Loucy (cell line): Measurements from ENCODE around the gene PHYHD1.
"Not testable (repeated sequence)": the region's sequence is repeated elsewhere in the genome, so short reads cannot be mapped to it uniquely, and the experiment has no call there.

Experiments
- H2AFZ ChIP-seq: fragments of 200-600 bp; sonication (generic); 2 replicates; pipeline ENCODE4 v1.6.0; 2016; ENCODE audit warnings: antibody characterized with exemption, mild to moderate bottlenecking, low read length, moderate library complexity
- H3F3A ChIP-seq: fragments of 200-600 bp; 2 replicates; pipeline ENCODE4 v1.6.0; 2016; ENCODE audit warnings: antibody characterized with exemption, low read depth, mild to moderate bottlenecking
- H3K27me3 ChIP-seq: fragments of 200-600 bp; sonication (generic); 2 replicates; pipeline ENCODE4 v1.6.1; 2014; ENCODE audit warnings: low read length, mild to moderate bottlenecking; ENCODE audit not compliant: insufficient read depth, poor library complexity, severe bottlenecking
- H3K36me3 ChIP-seq: fragments of 200-600 bp; sonication (generic); 2 replicates; pipeline ENCODE4 v1.6.1; 2016; ENCODE audit warnings: low read length; ENCODE audit not compliant: insufficient read depth
- H3K4me1 ChIP-seq: fragments of 200-600 bp; sonication (generic); 2 replicates; pipeline ENCODE4 v1.5.1; 2014; ENCODE audit warnings: low read length, mild to moderate bottlenecking; ENCODE audit not compliant: insufficient read depth, poor library complexity, severe bottlenecking
- H3K4me2 ChIP-seq: fragments of 200-600 bp; sonication (generic); 2 replicates; pipeline ENCODE4 v1.6.0; 2014; ENCODE audit warnings: antibody characterized with exemption, low read length, low read depth, mild to moderate bottlenecking; ENCODE audit not compliant: poor library complexity, severe bottlenecking
- H3K4me3 ChIP-seq: fragments of 200-600 bp; sonication (generic); 2 replicates; pipeline ENCODE4 v1.5.1; 2014; ENCODE audit warnings: low read length, mild to moderate bottlenecking, mixed read lengths; ENCODE audit not compliant: poor library complexity, severe bottlenecking
- H3K79me2 ChIP-seq: fragments of 200-600 bp; sonication (generic); 2 replicates; pipeline ENCODE4 v1.6.1; 2014; ENCODE audit warnings: low read length; ENCODE audit not compliant: insufficient read depth
- H3K9ac ChIP-seq: fragments of 200-600 bp; sonication (generic); 2 replicates; pipeline ENCODE4 v1.6.0; 2014; ENCODE audit warnings: mild to moderate bottlenecking, low read depth, low read length, moderate library complexity; ENCODE audit not compliant: poor library complexity, severe bottlenecking
- H3K9me2 ChIP-seq: fragments of 200-600 bp; sonication (generic); replicated peaks from 2 replicates; pipeline ENCODE4 v1.6.1; 2016; ENCODE audit warnings: low read depth, low read length, mixed read lengths
- H3K9me3 ChIP-seq: fragments of 200-600 bp; sonication (generic); 2 replicates; pipeline ENCODE4 v1.6.1; 2014; ENCODE audit warnings: mild to moderate bottlenecking, antibody characterized with exemption, low read length, low read depth; ENCODE audit not compliant: insufficient read depth
- H4K20me1 ChIP-seq: fragments of 200-600 bp; sonication (generic); 2 replicates; pipeline ENCODE4 v1.6.0; 2014; ENCODE audit warnings: antibody characterized with exemption, low read length, mild to moderate bottlenecking; ENCODE audit not compliant: insufficient read depth, poor library complexity, severe bottlenecking
- EZH2phosphoT487 ChIP-seq: fragments of 200-600 bp; IDR thresholded peaks from 2 replicates; pipeline ENCODE4 v1.6.1; 2018; ENCODE audit warnings: antibody characterized with exemption, mild to moderate bottlenecking, moderate library complexity, borderline replicate concordance
- TF ChIP-seq, protein P1 (sequence below): fragments of 200-600 bp; sonication (generic); conservative IDR thresholded peaks from 2 replicates; pipeline ENCODE4 v1.5.1; 2014; ENCODE audit warnings: mild to moderate bottlenecking, antibody characterized with exemption, low read length

Gene PHYHD1

DNA sequence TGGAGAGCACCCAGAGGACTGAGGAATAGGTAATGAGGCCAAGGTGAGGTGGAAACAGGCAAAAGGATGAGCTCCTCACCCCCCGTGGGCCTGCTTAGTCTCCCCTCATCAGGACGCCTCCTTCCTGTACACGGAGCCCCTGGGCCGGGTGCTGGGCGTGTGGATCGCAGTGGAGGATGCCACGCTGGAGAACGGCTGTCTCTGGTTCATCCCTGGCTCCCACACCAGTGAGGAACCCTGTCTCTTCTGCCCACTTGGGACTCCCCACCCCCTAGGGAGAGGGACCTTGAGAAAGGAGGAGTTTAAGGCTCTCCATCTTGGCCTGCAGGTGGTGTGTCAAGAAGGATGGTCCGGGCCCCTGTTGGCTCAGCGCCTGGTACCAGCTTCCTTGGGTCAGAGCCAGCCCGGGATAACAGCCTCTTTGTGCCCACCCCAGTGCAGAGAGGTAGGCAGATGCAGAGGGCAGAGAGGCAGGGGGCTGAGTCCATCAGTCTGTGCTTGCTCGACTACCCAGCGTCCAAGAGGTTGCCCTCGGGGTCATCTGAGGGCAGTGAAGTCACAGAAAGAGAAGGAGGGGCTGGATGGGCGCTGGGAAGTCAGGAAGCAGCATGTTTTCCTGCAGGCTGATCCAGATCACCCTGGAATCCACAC, 19.6 kb downstream of the PHYHD1 start:
- Histone ChIP-seq H3K4me2 (no peak overlapping the region), H4K20me1 (no peaks in the 10 kb centered on the region), H3K27me3 (no peaks in the 10 kb centered on the region), H3K9ac (no peak overlapping the region), H3K79me2 (no peaks in the 10 kb centered on the region), H3K4me3 (no peak overlapping the region), H3F3A (no peaks in the 10 kb centered on the region), H3K36me3 (no peaks in the 10 kb centered on the region), H2AFZ (no peak overlapping the region), H3K4me1 (no peaks in the 10 kb centered on the region), H3K9me2 (no peaks in the 10 kb centered on the region), H3K9me3 (no peaks in the 10 kb centered on the region)
- TF ChIP-seq EZH2phosphoT487 = no peak
- TF ChIP-seq, protein P1, sequence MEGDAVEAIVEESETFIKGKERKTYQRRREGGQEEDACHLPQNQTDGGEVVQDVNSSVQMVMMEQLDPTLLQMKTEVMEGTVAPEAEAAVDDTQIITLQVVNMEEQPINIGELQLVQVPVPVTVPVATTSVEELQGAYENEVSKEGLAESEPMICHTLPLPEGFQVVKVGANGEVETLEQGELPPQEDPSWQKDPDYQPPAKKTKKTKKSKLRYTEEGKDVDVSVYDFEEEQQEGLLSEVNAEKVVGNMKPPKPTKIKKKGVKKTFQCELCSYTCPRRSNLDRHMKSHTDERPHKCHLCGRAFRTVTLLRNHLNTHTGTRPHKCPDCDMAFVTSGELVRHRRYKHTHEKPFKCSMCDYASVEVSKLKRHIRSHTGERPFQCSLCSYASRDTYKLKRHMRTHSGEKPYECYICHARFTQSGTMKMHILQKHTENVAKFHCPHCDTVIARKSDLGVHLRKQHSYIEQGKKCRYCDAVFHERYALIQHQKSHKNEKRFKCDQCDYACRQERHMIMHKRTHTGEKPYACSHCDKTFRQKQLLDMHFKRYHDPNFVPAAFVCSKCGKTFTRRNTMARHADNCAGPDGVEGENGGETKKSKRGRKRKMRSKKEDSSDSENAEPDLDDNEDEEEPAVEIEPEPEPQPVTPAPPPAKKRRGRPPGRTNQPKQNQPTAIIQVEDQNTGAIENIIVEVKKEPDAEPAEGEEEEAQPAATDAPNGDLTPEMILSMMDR = no peak

DNA sequence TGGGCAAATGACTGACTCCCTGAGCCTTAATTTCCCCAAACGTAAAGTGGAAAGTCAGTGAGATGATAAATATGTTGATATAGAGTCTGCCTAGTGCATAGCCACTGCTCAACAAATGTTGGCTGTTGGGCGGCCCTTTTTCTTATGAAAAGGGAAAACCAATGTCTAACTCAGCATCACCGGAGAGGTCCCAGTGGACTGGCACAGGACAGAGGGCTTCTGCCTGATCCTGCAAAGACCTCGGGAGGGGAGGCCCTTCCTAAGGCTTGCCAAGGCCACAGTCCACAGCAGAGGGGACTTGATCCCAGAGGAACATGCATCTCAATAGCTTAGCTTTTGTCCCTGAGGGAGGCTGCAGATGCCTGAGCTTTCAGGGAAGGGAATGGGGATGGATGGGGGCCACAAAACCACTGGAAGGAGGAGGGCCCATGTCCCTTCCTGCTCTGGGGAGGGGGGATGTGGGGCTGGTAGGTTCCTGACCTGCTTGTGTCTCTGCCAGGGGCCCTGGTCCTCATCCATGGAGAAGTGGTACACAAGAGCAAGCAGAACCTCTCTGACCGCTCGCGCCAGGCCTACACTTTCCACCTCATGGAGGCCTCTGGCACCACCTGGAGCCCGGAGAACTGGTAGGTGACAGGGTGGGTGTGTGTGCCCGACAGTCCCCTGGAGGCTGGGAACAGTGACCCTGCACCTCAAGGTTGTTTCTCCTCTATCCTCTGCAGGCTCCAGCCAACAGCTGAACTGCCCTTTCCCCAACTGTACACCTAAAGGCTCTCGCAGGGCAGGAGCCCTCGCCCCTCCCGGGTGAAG, 20.4 kb downstream of the PHYHD1 start:
- Histone ChIP-seq H3K36me3 (no peaks in the 10 kb centered on the region), H3K79me2 (no peaks in the 10 kb centered on the region), H3K4me3 (no peak overlapping the region), H3K9me3 (no peaks in the 10 kb centered on the region), H4K20me1 (no peaks in the 10 kb centered on the region), H3K9ac (no peak overlapping the region), H2AFZ (no peak overlapping the region), H3K9me2 (no peaks in the 10 kb centered on the region), H3F3A (no peaks in the 10 kb centered on the region), H3K4me1 (no peaks in the 10 kb centered on the region), H3K4me2 (no peak overlapping the region), H3K27me3 (no peaks in the 10 kb centered on the region)
- TF ChIP-seq, protein P1 = no peak
- no peak for TF ChIP-seq EZH2phosphoT487

DNA sequence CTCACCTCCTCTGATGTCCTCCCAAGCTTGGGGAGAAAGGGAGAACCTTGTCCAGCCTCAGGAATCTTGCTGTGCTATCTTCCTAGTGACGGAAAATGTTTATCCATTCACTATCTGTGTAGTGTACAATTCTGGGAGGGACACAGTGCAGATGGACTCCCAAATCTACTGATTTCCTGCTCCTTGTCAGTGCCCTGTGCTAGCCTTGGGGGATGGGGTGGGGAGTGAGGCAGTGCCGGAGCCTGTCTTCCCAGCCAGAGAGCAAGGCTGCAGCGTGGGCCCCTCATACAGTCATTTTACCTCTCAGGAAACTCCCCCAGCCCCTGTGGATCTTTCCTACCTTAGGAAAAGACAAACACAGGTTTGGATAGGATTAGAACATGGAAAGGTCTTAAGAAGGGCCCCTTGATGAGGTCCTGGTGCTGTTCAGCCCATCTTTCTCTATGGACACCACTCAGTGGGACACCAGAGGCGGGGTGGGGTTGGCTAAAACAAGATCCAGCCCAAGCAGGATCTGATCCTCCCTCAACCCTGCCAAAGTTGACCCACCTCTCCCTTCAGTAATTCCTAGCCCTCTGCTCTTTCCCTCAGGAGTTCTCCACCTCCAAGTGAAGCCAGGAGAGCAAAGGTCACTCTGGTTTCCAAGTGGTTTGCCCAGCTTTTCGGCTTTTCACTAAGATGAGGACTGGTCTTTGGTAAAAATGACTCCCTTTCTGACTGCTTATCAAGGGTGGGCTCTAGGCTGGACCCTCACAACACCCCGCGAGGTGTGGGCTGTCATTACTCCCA, 23.2 kb downstream of the PHYHD1 start:
- Histone ChIP-seq H3K4me1 (no peaks in the 10 kb centered on the region), H3K9me3 (no peaks in the 10 kb centered on the region), H4K20me1 (no peaks in the 10 kb centered on the region), H3K9ac (no peak overlapping the region), H3K27me3 (no peaks in the 10 kb centered on the region), H3K36me3 (no peaks in the 10 kb centered on the region), H3K4me3 (no peak overlapping the region), H3K9me2 (no peaks in the 10 kb centered on the region), H3K79me2 (peaks cover 18% of the 10 kb centered on the region), H3F3A (no peaks in the 10 kb centered on the region), H3K4me2 (no peak overlapping the region), H2AFZ (no peak overlapping the region)
- no peak for TF ChIP-seq EZH2phosphoT487
- TF ChIP-seq, protein P1 = no peak

DNA sequence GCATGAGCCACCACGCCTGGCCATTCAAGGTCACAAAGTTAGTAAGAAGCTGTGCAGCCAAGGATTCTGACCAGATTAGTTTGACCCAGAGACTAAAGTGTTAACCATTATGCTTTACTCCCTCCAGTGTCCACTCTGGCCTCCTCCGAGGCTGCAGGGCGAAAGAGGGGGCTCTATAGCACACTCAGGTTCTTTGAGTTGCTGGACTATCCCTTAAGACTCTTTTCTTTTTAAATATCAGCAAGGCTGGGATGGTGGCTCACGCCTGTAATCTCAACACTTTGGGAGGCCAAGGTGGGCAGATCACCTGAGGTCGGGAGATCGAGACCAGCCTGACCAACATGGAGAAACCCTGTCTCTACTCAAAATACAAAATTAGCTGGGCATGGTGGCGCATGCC, 24.2 kb downstream of the PHYHD1 start:
- H2AFZ ChIP-seq, H4K20me1 ChIP-seq, H3K9ac ChIP-seq, H3K9me2 ChIP-seq, H3K4me1 ChIP-seq, H3K36me3 ChIP-seq, H3F3A ChIP-seq, H3K27me3 ChIP-seq, H3K9me3 ChIP-seq, H3K4me2 ChIP-seq, H3K4me3 ChIP-seq: not testable (repeated sequence)
- H3K79me2 ChIP-seq = peaks cover 24% of the 10 kb centered on the region
